Measurements from ENCODE around the gene SAP30L. TPM values are rescaled to one million over a fixed set of nuclear protein-coding genes. Genes with fewer than 3 reads are reported as not detected.

The SAP30L gene
- total and polyA plus RNA-seq, 4 donors: 6.3 to 11.1 (median 8.6) TPM

DNA sequence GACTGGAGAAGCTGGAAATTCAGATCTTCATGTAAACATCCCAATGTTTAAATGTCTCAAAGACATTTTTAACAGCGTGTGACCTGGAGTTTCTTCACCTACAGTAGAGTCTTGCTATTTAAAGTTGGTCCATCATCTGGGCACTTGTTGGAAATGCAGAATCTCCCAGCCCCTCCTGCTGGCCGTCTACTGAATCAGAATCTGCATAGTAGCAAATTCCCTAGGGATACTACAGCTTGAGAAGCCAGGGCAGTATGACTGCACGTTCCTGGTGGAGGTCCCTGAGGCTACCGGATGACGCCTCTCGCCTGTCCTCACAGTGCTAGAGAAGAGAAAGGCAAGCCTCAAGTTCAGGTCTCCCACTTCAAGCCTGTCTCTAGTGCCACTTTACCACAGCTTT, 15.7 kb downstream of the SAP30L start (continued):
- TF ChIP-seq NR2F2 (IDR thresholded peaks at IDR 0.05): no peak
- TF ChIP-seq, protein P1, sequence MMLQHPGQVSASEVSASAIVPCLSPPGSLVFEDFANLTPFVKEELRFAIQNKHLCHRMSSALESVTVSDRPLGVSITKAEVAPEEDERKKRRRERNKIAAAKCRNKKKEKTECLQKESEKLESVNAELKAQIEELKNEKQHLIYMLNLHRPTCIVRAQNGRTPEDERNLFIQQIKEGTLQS (IDR thresholded peaks at IDR 0.05): no peak
- TF ChIP-seq TAF1 (conservative IDR thresholded peaks at IDR 0.05): no peak

DNA sequence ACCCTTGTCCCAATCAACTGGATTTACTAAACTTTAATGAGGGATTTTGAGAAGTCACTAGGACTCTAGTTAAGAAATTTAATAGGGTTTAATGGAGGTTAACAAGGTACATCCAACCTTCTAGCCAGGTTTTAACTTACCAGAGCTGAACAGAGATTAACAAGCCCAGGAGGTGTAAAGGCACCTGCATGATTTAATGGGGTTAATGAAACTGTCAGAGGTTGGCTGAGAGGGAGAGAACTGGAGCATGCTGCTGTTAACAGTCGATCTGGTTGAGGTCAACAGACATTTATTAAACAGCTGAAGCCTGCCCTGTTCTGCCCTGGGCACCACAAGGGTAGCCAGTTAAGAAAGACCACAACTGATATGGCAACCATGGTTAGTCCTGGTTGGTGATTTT, 18.6 kb downstream of the SAP30L start:
- TF ChIP-seq NR2F2 (IDR thresholded peaks at IDR 0.05) (no peak), RXRA (IDR thresholded peaks at IDR 0.05) (no peak), EGR1 (IDR thresholded peaks at IDR 0.05; ENCODE audit: low read depth in 2 of 2) (no peak), JUND (IDR thresholded peaks at IDR 0.05) (no peak), HNF4G (IDR thresholded peaks at IDR 0.05) (no peak)
- TF ChIP-seq, protein P2, sequence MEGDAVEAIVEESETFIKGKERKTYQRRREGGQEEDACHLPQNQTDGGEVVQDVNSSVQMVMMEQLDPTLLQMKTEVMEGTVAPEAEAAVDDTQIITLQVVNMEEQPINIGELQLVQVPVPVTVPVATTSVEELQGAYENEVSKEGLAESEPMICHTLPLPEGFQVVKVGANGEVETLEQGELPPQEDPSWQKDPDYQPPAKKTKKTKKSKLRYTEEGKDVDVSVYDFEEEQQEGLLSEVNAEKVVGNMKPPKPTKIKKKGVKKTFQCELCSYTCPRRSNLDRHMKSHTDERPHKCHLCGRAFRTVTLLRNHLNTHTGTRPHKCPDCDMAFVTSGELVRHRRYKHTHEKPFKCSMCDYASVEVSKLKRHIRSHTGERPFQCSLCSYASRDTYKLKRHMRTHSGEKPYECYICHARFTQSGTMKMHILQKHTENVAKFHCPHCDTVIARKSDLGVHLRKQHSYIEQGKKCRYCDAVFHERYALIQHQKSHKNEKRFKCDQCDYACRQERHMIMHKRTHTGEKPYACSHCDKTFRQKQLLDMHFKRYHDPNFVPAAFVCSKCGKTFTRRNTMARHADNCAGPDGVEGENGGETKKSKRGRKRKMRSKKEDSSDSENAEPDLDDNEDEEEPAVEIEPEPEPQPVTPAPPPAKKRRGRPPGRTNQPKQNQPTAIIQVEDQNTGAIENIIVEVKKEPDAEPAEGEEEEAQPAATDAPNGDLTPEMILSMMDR (IDR thresholded peaks at IDR 0.05; ENCODE audit: low read depth, low read length, missing input control): no peak
- TF ChIP-seq, protein P3, sequence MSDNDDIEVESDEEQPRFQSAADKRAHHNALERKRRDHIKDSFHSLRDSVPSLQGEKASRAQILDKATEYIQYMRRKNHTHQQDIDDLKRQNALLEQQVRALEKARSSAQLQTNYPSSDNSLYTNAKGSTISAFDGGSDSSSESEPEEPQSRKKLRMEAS (IDR thresholded peaks at IDR 0.05): no peak
- TF ChIP-seq, protein P4, sequence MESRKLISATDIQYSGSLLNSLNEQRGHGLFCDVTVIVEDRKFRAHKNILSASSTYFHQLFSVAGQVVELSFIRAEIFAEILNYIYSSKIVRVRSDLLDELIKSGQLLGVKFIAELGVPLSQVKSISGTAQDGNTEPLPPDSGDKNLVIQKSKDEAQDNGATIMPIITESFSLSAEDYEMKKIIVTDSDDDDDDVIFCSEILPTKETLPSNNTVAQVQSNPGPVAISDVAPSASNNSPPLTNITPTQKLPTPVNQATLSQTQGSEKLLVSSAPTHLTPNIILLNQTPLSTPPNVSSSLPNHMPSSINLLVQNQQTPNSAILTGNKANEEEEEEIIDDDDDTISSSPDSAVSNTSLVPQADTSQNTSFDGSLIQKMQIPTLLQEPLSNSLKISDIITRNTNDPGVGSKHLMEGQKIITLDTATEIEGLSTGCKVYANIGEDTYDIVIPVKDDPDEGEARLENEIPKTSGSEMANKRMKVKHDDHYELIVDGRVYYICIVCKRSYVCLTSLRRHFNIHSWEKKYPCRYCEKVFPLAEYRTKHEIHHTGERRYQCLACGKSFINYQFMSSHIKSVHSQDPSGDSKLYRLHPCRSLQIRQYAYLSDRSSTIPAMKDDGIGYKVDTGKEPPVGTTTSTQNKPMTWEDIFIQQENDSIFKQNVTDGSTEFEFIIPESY (IDR thresholded peaks at IDR 0.05): no peak
- 59% methylated on average over 1 of the region's 1 CpG for whole genome bisulfite sequencing

DNA sequence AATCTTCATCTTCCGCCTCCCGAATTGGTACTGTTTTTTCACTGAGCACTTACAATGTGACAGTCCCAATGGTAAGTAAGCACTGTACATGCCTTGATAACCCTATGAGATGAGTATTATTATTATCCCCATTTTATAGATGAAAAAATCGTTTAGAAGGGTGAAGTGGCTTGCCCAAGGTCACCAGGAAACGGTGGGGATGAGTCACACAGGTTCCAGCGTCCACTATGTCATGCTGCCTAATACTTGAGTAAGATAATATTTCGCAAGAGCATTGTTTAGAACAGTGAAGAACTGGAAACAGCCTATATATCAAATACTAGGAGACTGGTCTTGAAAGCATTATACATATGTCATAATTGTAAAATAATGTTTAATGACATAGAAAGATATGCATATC, 19.4 kb downstream of the SAP30L start:
- H3K4me3 ChIP-seq (ENCODE audit: low read depth in 1 of 3, low read length in 3 of 3): no peak overlapping the region
- 64% methylated on average over 6 of the region's 6 CpGs for WGBS
- TF ChIP-seq JUND (IDR thresholded peaks at IDR 0.05): peak in 1 of 2 donors; percentile 17
- TF ChIP-seq, protein P2 (IDR thresholded peaks at IDR 0.05; ENCODE audit: low read depth, low read length, missing input control): no peak
- no peak for TF ChIP-seq SP1 (IDR thresholded peaks at IDR 0.05)
- TF ChIP-seq, protein P3 (IDR thresholded peaks at IDR 0.05): no peak
- no peak for TF ChIP-seq NR2F2 (IDR thresholded peaks at IDR 0.05)
- TF ChIP-seq HNF4A (conservative IDR thresholded peaks at IDR 0.05): no peak
- no peak for TF ChIP-seq FOXA2 (IDR thresholded peaks at IDR 0.05)
- no peak for TF ChIP-seq EGR1 (IDR thresholded peaks at IDR 0.05; ENCODE audit: low read depth in 2 of 2)
- TF ChIP-seq, protein P4 (IDR thresholded peaks at IDR 0.05): no peak
- no peaks in the 10 kb centered on the region for H3K27me3 ChIP-seq (ENCODE audit: control insufficient read depth in 4 of 4, insufficient read depth in 4 of 4, low read length in 3 of 4)
- H3K36me3 ChIP-seq (ENCODE audit: control insufficient read depth in 4 of 4, insufficient read depth in 3 of 4, low read depth in 1 of 4, low read length in 3 of 4): no peaks in the 10 kb centered on the region
- no peak overlapping the region for H3K9ac ChIP-seq (ENCODE audit: low read depth in 1 of 2, low read length in 2 of 2)
- no peak for DNase-seq (ENCODE audit: low spot score)
- no peak overlapping the region for H3K27ac ChIP-seq (ENCODE audit: low read depth in 1 of 2, low read length in 2 of 2)
- H3K9me3 ChIP-seq (ENCODE audit: control insufficient read depth in 4 of 4, low read length in 3 of 4): no peaks in the 10 kb centered on the region
- no peaks in the 10 kb centered on the region for H3K4me1 ChIP-seq (ENCODE audit: control insufficient read depth in 4 of 4, insufficient read depth in 4 of 4, low read length in 3 of 4)

More for the DNA sequence above, 18.6 kb downstream of the SAP30L start:
- no peaks in the 10 kb centered on the region for H3K27me3 ChIP-seq (ENCODE audit: control insufficient read depth in 4 of 4, insufficient read depth in 4 of 4, low read length in 3 of 4)
- H3K9me3 ChIP-seq (ENCODE audit: control insufficient read depth in 4 of 4, low read length in 3 of 4): no peaks in the 10 kb centered on the region
- no peak overlapping the region for H3K27ac ChIP-seq (ENCODE audit: low read depth in 1 of 2, low read length in 2 of 2)
- no peaks in the 10 kb centered on the region for H3K36me3 ChIP-seq (ENCODE audit: control insufficient read depth in 4 of 4, insufficient read depth in 3 of 4, low read depth in 1 of 4, low read length in 3 of 4)
- no peak overlapping the region for H3K9ac ChIP-seq (ENCODE audit: low read depth in 1 of 2, low read length in 2 of 2)
- no peaks in the 10 kb centered on the region for H3K4me1 ChIP-seq (ENCODE audit: control insufficient read depth in 4 of 4, insufficient read depth in 4 of 4, low read length in 3 of 4)
- no peak overlapping the region for H3K4me3 ChIP-seq (ENCODE audit: low read depth in 1 of 3, low read length in 3 of 3)
- DNase-seq (ENCODE audit: low spot score): no peak
